DOHH2 (cell line): ENCODE data around the gene MLLT6.

Source experiments
- H3F3A ChIP-seq: fragments of 200-600 bp; sonication (generic), shearing (Covaris generic); 2 replicates; pipeline ENCODE4 v1.6.0; 2016; ENCODE audit warnings: antibody characterized with exemption, mild to moderate bottlenecking; ENCODE audit not compliant: control insufficient read depth, insufficient read depth
- H3K27ac ChIP-seq: fragments of 200-600 bp; sonication (generic); 2 replicates; pipeline ENCODE4 v1.5.1; 2014; ENCODE audit warnings: low read depth, mild to moderate bottlenecking, low read length, moderate library complexity
- H3K27me3 ChIP-seq: fragments of 200-600 bp; sonication (generic); 2 replicates; pipeline ENCODE4 v1.6.1; 2014; ENCODE audit warnings: mild to moderate bottlenecking, low read length, mixed read lengths; ENCODE audit not compliant: control insufficient read depth
- H3K36me3 ChIP-seq: fragments of 200-600 bp; sonication (generic); 2 replicates; pipeline ENCODE4 v1.6.1; 2014; ENCODE audit warnings: mild to moderate bottlenecking, low read length, moderate library complexity, mixed read lengths; ENCODE audit not compliant: control insufficient read depth
- H3K4me1 ChIP-seq: fragments of 200-600 bp; sonication (generic); 2 replicates; pipeline ENCODE4 v1.6.1; 2014; ENCODE audit warnings: mild to moderate bottlenecking, low read length, mixed read lengths; ENCODE audit not compliant: control insufficient read depth
- H3K4me2 ChIP-seq: fragments of 200-600 bp; sonication (generic); 2 replicates; pipeline ENCODE4 v1.6.0; 2014; ENCODE audit warnings: mild to moderate bottlenecking, low read length, moderate library complexity
- H3K4me3 ChIP-seq: fragments of 200-600 bp; sonication (generic); 2 replicates; pipeline ENCODE4 v1.5.1; 2014; ENCODE audit warnings: mild to moderate bottlenecking, low read length, mixed read lengths
- H3K79me2 ChIP-seq: fragments of 200-600 bp; sonication (generic); 2 replicates; pipeline ENCODE4 v1.6.1; 2014; ENCODE audit warnings: mild to moderate bottlenecking, low read length, mixed read lengths; ENCODE audit not compliant: control insufficient read depth
- H3K9me2 ChIP-seq: fragments of 200-600 bp; sonication (generic); replicated peaks from 2 replicates; pipeline ENCODE4 v1.6.1; 2014; ENCODE audit warnings: mild to moderate bottlenecking, low read length, mixed read lengths; ENCODE audit not compliant: control insufficient read depth
- H3K9me3 ChIP-seq: fragments of 200-600 bp; sonication (generic); 2 replicates; pipeline ENCODE4 v1.6.1; 2014; ENCODE audit warnings: antibody characterized with exemption, low read length, mixed read lengths; ENCODE audit not compliant: control insufficient read depth, insufficient read depth
- H4K20me1 ChIP-seq: fragments of 200-600 bp; sonication (generic); 2 replicates; pipeline ENCODE4 v1.6.0; 2014; ENCODE audit warnings: low read depth, mild to moderate bottlenecking, antibody characterized with exemption, low read length, moderate library complexity; ENCODE audit not compliant: control insufficient read depth, insufficient read depth
- CTCF ChIP-seq: fragments of 200-600 bp; sonication (generic); IDR thresholded peaks from one replicate; pipeline ENCODE4 v1.5.1; 2014; ENCODE audit warnings: antibody characterized with exemption, mild to moderate bottlenecking, low read depth, low read length; ENCODE audit not compliant: poor library complexity, severe bottlenecking
- EZH2phosphoT487 ChIP-seq: fragments of 200-600 bp; sonication (generic); IDR thresholded peaks from 2 replicates; pipeline ENCODE4 v1.6.1; 2017; ENCODE audit warnings: borderline replicate concordance, mild to moderate bottlenecking, antibody characterized with exemption, low read length, moderate library complexity, mixed read lengths

Gene MLLT6

GRCh38 chr17:38713456-38714075 is 8.5 kb downstream of the MLLT6 start:
- Histone ChIP-seq H3K36me3 (peaks cover 93% of the 10 kb centered on the region), H3K27ac (no peak overlapping the region), H3K4me2 (no peak overlapping the region), H3K9me3 (no peaks in the 10 kb centered on the region), H3K4me1 (peaks cover 6% of the 10 kb centered on the region), H3K4me3 (no peak overlapping the region), H3K9me2 (no peaks in the 10 kb centered on the region), H3K27me3 (no peaks in the 10 kb centered on the region), H3F3A (no peaks in the 10 kb centered on the region), H3K79me2 (no peaks in the 10 kb centered on the region; the same call in 1 of the 2 replicates), H4K20me1 (no peaks in the 10 kb centered on the region)
- no peak for TF ChIP-seq CTCF
- TF ChIP-seq EZH2phosphoT487: no peak

- H3K4me3 ChIP-seq: no peak overlapping the region
- no peaks in the 10 kb centered on the region for H3F3A ChIP-seq
- H3K36me3 ChIP-seq: peaks cover 93% of the 10 kb centered on the region
- no peaks in the 10 kb centered on the region for H3K9me3 ChIP-seq
- no peak overlapping the region for H3K27ac ChIP-seq
- no peak for TF ChIP-seq EZH2phosphoT487
- no peak for TF ChIP-seq CTCF
- no peaks in the 10 kb centered on the region for H3K9me2 ChIP-seq
- no peaks in the 10 kb centered on the region for H3K79me2 ChIP-seq
- H3K27me3 ChIP-seq: no peaks in the 10 kb centered on the region
- no peaks in the 10 kb centered on the region for H4K20me1 ChIP-seq
- H3K4me2 ChIP-seq: no peak overlapping the region
- H3K4me1 ChIP-seq: peaks cover 6% of the 10 kb centered on the region
Measured at GRCh38 chr17:38715216-38715943, 10.3 kb downstream of the MLLT6 start.

GRCh38 chr17:38716368-38717005 is 11.4 kb downstream of the MLLT6 start:
- Histone ChIP-seq H3K4me2 (no peak overlapping the region), H3K36me3 (peaks cover 93% of the 10 kb centered on the region), H3K27ac (no peak overlapping the region), H3K9me3 (no peaks in the 10 kb centered on the region), H3F3A (no peaks in the 10 kb centered on the region), H3K27me3 (no peaks in the 10 kb centered on the region), H3K9me2 (no peaks in the 10 kb centered on the region), H3K79me2 (no peaks in the 10 kb centered on the region), H3K4me3 (no peak overlapping the region), H4K20me1 (no peaks in the 10 kb centered on the region), H3K4me1 (peaks cover 9% of the 10 kb centered on the region)
- TF ChIP-seq EZH2phosphoT487 (no peak), CTCF (no peak)
